Epidermal melanocyte (primary cell): ENCODE results near the gene ATPAF1.

Experiments used
- DNase-seq: peaks from one replicate; pipeline ENCODE4 v3.0.0; 2011; ENCODE audit warnings: low spot score; ENCODE audit not compliant: insufficient read length

ATPAF1 gene

DNA sequence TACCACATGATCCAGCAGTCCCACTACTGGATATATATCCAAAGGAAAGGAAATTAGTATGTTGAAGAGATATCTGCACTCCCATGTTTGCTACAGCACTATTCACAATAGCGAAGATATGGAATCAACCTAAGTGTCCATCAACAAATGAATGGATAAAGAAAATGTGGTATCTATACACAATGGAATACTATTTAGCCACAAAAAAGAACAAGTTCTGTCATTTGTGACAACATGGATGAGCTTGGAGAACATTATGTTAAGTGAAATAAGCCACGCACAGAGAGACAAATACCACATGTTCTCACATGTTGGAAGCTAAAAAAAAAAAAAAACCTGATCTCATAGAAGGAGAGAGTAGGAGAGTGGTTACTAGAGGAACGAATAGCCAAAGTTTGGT, 17.7 kb downstream of the ATPAF1 start:
- no peak for DNase-seq

DNA sequence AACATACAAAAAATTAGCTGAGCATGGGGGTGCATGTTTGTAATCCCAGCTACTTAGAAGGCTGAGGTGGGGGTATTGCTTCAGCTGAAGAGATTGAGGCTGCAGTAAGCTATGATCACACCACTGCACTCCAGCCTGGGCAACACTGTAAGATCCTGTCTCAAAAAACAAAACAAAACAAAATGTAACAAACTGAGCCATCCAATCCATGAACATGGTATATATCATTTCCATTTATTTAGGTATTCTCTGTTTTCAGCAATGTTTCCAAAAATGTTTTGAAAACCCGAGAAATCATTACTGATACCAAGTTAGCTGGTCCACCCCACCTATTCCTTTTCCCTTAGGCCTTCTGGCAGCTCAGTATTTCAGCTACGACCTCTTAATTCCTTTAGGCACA, 18.4 kb downstream of the ATPAF1 start:
- DNase-seq: no peak

DNA sequence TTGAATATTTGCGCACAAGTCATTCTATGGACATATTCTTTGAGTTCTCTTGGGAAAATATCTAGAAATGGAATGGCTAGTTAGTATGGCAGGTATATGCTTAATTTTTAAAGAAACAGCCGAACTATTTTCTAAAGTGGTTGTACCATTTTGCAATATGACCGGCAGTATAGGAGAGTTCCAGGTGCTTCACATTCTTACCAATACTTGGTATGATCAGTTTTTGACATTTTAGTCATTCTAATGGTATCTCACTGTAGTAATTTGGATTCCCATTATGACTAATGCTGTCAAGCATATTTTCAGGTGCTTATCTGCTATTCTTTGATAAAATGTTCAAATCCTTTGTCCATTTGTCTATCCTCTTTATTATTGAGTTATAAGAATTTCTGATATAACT, 20.6 kb downstream of the ATPAF1 start:
- DNase-seq: no peak

GRCh38 chr1:46646844-46647243, 21.3 kb downstream of the ATPAF1 start:
- DNase-seq: no peak

GRCh38 chr1:46646331-46646730, 21.8 kb downstream of the ATPAF1 start:
- DNase-seq: no peak

DNA sequence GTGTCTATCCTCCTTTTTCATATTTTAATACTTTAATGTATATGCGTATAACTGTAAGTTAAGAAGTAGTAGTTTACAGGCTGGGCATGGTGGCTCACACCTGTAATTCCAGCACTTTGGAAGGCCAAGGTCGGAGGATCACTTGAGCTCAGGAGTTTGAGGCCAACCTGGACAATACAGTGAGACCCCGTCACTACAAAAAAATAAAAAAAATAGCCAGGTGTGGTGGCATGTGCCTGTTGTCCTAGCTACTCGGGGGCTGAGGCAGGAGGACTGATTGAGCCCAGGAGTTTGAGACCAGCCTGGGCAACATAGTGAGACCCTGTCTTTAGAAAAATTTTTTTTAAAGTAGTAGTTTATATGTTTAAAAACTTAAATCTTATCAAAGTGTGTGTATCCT, 22.3 kb downstream of the ATPAF1 start:
- DNase-seq: no peak

DNA sequence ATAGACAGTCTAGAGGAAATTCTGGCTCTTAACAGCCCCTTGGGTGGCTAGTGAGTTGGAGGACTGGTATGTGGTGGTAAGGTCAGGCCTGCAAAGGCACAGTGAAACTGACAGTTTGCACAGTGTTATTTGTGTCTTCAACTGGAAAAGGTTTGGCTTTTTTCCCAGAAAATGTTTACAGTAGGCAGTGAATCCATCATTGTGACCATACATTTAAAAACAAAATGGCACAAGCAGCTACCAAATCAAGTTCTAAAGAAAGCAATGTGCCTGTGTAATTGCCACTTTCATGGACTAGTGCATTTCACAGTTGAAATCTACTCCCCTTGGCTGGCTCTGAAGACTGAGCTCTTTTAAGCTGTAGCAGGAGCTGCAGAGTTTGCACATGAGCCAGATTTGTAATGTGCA, 24.8 kb downstream of the ATPAF1 start:
- peak; percentile 46 for DNase-seq

DNA sequence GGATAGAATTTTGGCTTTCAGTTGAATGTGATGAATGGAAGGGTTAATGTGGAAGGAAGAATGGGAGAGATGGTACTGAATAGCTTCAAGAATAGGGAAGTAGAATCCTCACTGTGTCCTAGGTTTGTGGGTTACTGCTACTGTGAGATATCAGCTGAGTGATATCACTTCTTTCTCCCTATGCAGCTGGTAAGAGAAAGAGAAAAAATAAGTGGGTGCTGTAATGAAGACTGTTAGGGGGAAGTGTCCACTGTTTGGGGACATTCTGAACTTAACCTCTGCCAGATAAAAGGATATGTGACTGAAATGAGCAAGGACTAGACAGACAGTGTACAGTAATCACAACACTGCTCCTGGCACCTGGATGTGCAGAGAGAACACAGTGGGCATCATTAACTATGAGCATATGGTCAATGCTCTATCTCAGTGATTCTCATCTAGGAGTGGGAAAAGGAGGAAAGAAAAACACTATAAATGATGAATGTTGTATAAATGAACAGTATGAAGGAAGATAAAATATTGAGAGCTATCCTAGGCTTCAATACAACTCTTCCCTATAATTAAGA, 26.0 kb downstream of the ATPAF1 start:
- DNase-seq: no peak

DNA sequence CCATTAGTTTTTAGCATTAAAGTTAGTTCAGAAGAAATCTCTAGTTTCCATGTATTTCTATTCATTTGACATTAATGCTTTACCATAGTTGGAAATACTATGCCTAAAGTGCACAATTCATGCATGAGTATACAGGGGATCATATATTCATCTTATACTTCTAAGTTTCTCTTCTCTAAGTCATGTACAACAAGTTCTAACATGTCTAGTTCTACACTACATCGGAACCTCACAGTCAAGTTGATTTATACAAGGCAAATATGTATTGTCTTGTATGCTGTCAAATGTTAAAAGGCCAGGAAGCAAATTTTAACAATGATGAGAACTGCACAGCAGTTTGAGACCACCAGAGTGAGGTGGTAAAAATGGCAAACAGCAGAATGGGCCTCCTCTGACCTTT, 28.6 kb downstream of the ATPAF1 start:
- DNase-seq: no peak

- DNase-seq: no peak
These were observed 29.2 kb downstream of the ATPAF1 start for GRCh38 chr1:46638921-46639320.

GRCh38 chr1:46637444-46638083, 30.6 kb downstream of the ATPAF1 start:
- no peak for DNase-seq

DNA sequence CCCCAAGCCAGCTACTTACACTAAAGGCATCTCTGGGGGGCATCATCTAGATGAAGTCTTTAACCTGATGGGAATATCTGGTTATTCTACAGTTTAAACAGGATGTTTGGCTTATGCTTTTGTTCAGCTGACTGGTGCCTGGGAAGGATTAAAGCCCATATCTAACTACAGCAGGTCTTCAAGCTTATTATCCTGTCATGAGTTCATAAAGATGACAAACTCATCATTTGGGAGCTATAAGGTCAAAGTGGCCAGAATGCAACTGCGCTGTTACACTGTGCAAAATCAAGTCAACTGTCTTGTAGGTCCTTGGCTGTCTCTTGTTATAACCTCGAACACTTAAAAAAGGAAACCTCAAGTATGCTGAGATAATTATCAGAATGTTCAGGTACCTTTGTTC, 33.0 kb downstream of the ATPAF1 start:
- DNase-seq: no peak

GRCh38 chr1:46630719-46631118, 37.4 kb downstream of the ATPAF1 start:
- DNase-seq: no peak

- no peak for DNase-seq
These were observed 44.2 kb downstream of the ATPAF1 start for GRCh38 chr1:46623743-46624644.

- no peak for DNase-seq
These were observed 45.8 kb downstream of the ATPAF1 start for GRCh38 chr1:46622344-46622743.

DNA sequence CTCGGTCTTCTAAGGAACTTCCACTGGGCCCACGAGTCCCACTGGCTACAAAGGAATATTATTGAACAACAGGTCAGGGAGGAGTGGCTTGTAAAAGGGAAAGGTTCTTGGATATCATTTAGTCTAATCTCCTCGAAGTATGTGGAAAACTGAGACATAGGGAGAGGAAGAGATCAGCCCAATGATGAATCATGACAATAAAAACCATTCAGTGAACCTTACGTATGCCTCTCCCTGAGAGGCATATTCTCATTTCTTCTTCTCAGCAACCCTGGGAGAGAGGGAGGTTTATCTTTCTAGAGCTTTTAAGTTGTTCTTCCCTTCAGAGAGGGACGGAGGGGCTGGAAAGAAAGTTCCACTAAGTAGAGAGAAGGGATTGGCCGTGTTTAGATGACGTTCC, 46.2 kb downstream of the ATPAF1 start:
- DNase-seq: no peak

DNA sequence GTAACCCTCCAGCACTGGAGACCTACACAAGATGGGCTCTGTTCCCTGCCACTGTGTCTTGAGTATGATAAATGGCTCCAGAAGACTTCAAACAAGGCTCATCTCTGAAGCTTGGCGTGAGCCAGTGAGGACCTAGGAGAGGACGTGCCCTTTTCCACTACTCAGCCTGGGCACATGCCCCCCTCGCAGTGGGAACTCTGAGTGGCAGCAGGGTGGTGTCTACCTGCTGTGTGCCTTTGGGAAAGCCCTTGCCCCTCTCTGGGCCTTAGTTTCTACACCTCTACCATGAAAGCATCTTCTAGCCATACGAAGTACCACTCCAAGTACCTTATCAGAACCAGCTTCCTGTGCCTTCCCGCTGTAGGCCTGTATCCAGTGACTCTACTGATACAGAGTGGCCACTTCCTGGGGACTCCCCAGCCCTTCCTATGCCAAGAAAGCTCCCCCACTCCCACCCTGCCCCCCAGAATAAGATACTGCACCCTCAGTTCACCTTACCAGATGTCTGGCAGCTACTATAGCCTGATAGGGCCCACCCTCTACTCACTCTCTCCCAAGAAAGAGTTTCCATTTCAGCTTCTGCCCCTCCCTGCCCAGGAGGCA, 48.4 kb downstream of the ATPAF1 start:
- no peak for DNase-seq

DNA sequence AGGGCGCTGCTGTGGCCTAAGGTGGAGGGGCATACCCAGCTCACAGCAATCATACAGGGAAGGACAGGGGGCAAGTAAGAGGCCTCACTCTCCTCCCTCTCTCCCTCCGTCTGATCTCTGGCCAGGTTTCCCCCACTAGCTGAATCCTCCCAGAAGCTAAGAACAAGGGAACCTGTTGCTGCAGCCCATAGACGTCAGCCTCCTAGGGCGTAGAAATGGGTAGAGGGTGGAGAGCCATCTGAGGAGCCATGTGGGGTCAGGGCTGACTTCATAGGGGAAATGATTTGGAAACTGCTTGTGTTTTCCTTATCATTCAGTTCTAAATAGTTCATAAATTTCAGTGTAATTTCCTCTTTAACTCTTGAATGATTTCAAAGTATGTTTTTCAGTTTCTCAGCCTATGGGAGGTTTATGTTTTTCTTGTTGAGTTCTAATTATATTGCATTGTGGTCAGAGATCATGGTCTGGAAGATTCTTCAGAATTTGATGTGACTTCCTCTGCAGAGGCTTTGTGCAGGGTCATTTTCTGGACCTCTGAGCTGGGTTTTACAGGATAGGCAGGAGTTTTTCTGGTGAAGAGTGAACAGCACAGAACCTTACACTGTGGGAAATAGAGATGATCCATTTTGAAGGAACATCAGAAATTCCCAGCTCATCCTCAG, 49.3 kb downstream of the ATPAF1 start:
- DNase-seq: no peak

DNA sequence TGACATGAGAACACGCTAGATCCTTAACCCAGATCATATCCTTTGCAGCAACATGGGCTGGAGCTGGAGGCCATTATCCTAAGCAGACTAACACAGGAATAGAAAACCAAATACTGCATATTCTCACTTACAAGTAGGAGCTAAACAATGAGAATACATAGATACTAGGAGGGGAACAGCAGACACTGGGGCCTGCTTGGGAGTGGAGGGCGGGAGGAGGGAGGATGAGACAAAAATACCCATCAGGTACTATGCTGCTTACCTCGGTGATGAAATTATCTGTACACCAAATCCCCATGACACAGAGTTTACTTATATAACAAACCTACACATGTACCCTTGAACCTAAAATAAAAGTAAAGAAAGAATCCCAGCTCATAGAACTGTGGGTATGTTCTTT, 50.3 kb downstream of the ATPAF1 start:
- no peak for DNase-seq

DNA sequence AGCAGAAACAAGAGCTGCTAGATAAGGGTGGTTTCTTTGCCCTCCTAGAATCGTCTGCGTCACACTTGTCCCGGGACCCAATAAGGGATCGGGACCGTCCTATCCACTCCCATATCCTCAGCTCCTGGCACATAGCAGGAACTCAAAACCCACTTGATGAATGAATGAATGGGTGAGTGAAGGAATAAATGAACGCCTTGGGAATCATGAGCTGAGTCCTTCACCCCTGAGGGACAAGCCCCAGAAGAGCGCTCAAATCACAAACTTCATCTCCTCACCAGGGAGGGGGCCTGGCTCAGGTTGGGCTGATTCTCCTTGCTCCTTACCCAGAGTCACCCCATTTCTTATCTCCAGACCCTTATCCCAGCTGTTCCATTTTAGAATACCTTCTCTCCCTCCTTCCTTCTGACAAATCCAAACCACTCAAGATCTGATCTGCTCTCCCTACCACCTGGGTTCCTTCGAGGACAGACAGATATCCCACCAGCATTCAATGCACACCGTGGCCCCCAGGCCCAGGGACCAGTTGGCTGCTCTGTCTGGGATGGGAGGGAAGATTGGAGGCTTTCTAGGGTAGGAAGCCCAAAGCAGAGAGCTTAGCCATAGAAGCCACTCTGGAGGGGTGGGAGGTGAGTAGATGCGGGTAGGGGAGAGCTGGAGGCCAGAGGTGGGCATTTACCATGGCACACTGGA, 50.9 kb downstream of the ATPAF1 start:
- no peak for DNase-seq
